Hepatocyte (in vitro differentiated cells): Measurements from ENCODE around the gene ZMYM4.

Experiments
- CTCF ChIP-seq: fragments of 200-600 bp; sonication (generic); IDR thresholded peaks from 2 replicates; pipeline ENCODE4 v1.5.1; 2016; ENCODE audit warnings: antibody characterized with exemption, mild to moderate bottlenecking; ENCODE audit not compliant: poor library complexity
- EZH2 ChIP-seq: fragments of 200-600 bp; sonication (generic); IDR thresholded peaks from 2 replicates; pipeline ENCODE4 v1.6.1; 2016; ENCODE audit warnings: antibody characterized with exemption, mild to moderate bottlenecking, borderline replicate concordance

GRCh38 chr1:35301674-35302392, 33.3 kb downstream of the ZMYM4 start:
- no peak for TF ChIP-seq CTCF
- TF ChIP-seq EZH2, result no peak
